Lower lobe of right lung (tissue), 2 donors: Measurements from ENCODE around the gene ADAMTS17. TPM values are rescaled to one million over a fixed set of nuclear protein-coding genes. Genes with fewer than 3 reads are reported as not detected.

ENCODE experiments used
- ATAC-seq, 2 donors: fragments of 200-7000 bp; cut with Tn5 transposase; one replicate each; pipeline ENCODE4 v1.9.1; 2020 to 2022; ENCODE audit warnings: mild to moderate bottlenecking in 2 of 2, moderate library complexity in 2 of 2
- DNase-seq: peaks from one replicate; pipeline ENCODE4 v3.0.0-alpha.2; 2020
- H3K27ac ChIP-seq: fragments of 200-600 bp; one replicate; pipeline ENCODE4 v1.8.0; 2022
- H3K27me3 ChIP-seq: fragments of 200-600 bp; one replicate; pipeline ENCODE4 v1.8.0; 2022; ENCODE audit warnings: low read depth
- H3K36me3 ChIP-seq: fragments of 200-600 bp; one replicate; pipeline ENCODE4 v1.8.0; 2022; ENCODE audit warnings: mild to moderate bottlenecking
- H3K4me1 ChIP-seq: fragments of 200-600 bp; one replicate; pipeline ENCODE4 v1.8.0; 2022
- H3K4me3 ChIP-seq: fragments of 200-600 bp; one replicate; pipeline ENCODE4 v1.8.0; 2022; ENCODE audit warnings: mild to moderate bottlenecking
- H3K9me3 ChIP-seq: fragments of 200-600 bp; one replicate; pipeline ENCODE4 v1.8.0; 2022
- CTCF ChIP-seq: fragments of 200-600 bp; IDR thresholded peaks from one replicate; pipeline ENCODE4 v1.8.0; 2022; ENCODE audit warnings: antibody characterized with exemption, mild to moderate bottlenecking
- intact Hi-C: fragments of 100-400 bp; cut with DNase I; formaldehyde crosslinking; loops from one replicate; pipeline ENCODE4 v1.11.0; 2022
- total RNA-seq: library from RNA; stranded (reverse); fragmentation: NEBNext Ultra II Directional; extraction: Animal tissue kit (Norgen Biotek cat#: 25700); gene quantifications from one replicate; pipeline ENCODE4 v1.2.1, GENCODE V29; 2021
- donor health status: DM: no; HTN: yes; CAD: no; lungs with severe emphysema.

The ADAMTS17 gene
- total RNA-seq, 1 donor from 2014 or later = 3.0 TPM

- no peak for TF ChIP-seq CTCF
- DNase-seq (no peak), ATAC-seq (no peak)
- Histone ChIP-seq H3K27ac (no peak overlapping the region), H3K27me3 (no peaks in the 10 kb centered on the region), H3K4me3 (no peak overlapping the region), H3K4me1 (no peaks in the 10 kb centered on the region), H3K36me3 (no peaks in the 10 kb centered on the region), H3K9me3 (no peaks in the 10 kb centered on the region)
- intact Hi-C loops = no loop called here
Measured at GRCh38 chr15:100180921-100181320, 160.9 kb downstream of the ADAMTS17 start.

- DNase-seq (no peak), ATAC-seq (no peak)
- Histone ChIP-seq H3K36me3 (no peaks in the 10 kb centered on the region), H3K27ac (no peak overlapping the region), H3K9me3 (peaks cover 20% of the 10 kb centered on the region), H3K27me3 (peaks cover 4% of the 10 kb centered on the region), H3K4me3 (no peak overlapping the region), H3K4me1 (no peaks in the 10 kb centered on the region)
- intact Hi-C loops = no loop called here
- no peak for TF ChIP-seq CTCF
Measured at GRCh38 chr15:100175406-100176114, 166.2 kb downstream of the ADAMTS17 start.

- H3K27ac ChIP-seq = no peak overlapping the region
- no peak overlapping the region for H3K4me3 ChIP-seq
- no peak for TF ChIP-seq CTCF
- no peaks in the 10 kb centered on the region for H3K36me3 ChIP-seq
- ATAC-seq = no peak
- no peaks in the 10 kb centered on the region for H3K4me1 ChIP-seq
- H3K27me3 ChIP-seq = peaks cover 4% of the 10 kb centered on the region
- DNase-seq = no peak
- intact Hi-C loops = no loop called here
- peaks cover 20% of the 10 kb centered on the region for H3K9me3 ChIP-seq
Measured at GRCh38 chr15:100174904-100175275, 166.9 kb downstream of the ADAMTS17 start.

GRCh38 chr15:100174159-100174903, 167.4 kb downstream of the ADAMTS17 start:
- H3K4me1 ChIP-seq = no peaks in the 10 kb centered on the region
- peaks cover 4% of the 10 kb centered on the region for H3K27me3 ChIP-seq
- H3K9me3 ChIP-seq = peaks cover 20% of the 10 kb centered on the region
- H3K4me3 ChIP-seq = no peak overlapping the region
- no peaks in the 10 kb centered on the region for H3K36me3 ChIP-seq
- DNase-seq = no peak
- intact Hi-C loops = no loop called here
- no peak for ATAC-seq
- H3K27ac ChIP-seq = no peak overlapping the region
- TF ChIP-seq CTCF = no peak

GRCh38 chr15:100172356-100173024, 169.3 kb downstream of the ADAMTS17 start:
- DNase-seq (no peak), ATAC-seq (no peak)
- intact Hi-C loops = no loop called here
- Histone ChIP-seq H3K27me3 (peaks cover 4% of the 10 kb centered on the region), H3K4me1 (no peaks in the 10 kb centered on the region), H3K36me3 (no peaks in the 10 kb centered on the region), H3K4me3 (no peak overlapping the region), H3K27ac (no peak overlapping the region), H3K9me3 (peaks cover 20% of the 10 kb centered on the region)
- no peak for TF ChIP-seq CTCF
